GM23248 (cell line): ENCODE data around the gene LPP.

Experiments used
- EZH2 ChIP-seq: fragments of 200-600 bp; sonication (generic); IDR thresholded peaks from 2 replicates; pipeline ENCODE4 v1.6.1; 2018; ENCODE audit warnings: antibody characterized with exemption, mild to moderate bottlenecking; ENCODE audit not compliant: insufficient read depth, poor library complexity, severe bottlenecking
- EZH2phosphoT487 ChIP-seq: fragments of 200-600 bp; sonication (generic); IDR thresholded peaks from 2 replicates; pipeline ENCODE4 v1.6.1; 2018; ENCODE audit warnings: antibody characterized with exemption, moderate library complexity, mild to moderate bottlenecking, low read depth; ENCODE audit not compliant: insufficient read depth

- TF ChIP-seq EZH2 (no peak), EZH2phosphoT487 (no peak)
These were observed 632.5 kb downstream of the LPP start for GRCh38 chr3:188786424-188786823.
